Mesothelial cell of epicardium (in vitro differentiated cells): ENCODE data around the gene KLHL41. TPM values are rescaled to one million over a fixed set of nuclear protein-coding genes. Genes with fewer than 3 reads are reported as not detected.
"Not testable (repeated sequence)": the region's sequence is repeated elsewhere in the genome, so short reads cannot be mapped to it uniquely, and the experiment has no call there.

Experiments used
- DNase-seq, 2 experiments: peaks; one replicate each; pipeline ENCODE4 v3.0.0; 2021; ENCODE audit warnings: low spot score in 2 of 2; ENCODE audit not compliant: unreplicated experiment in 2 of 2
- H3K27ac Mint-ChIP-seq: 2 replicates; pipeline ENCODE4 v1.8.0; 2021; ENCODE audit warnings: mixed read lengths
- H3K27me3 Mint-ChIP-seq: 2 replicates; pipeline ENCODE4 v1.8.0; 2021; ENCODE audit warnings: low read depth, mixed read lengths
- H3K36me3 Mint-ChIP-seq: 2 replicates; pipeline ENCODE4 v1.8.0; 2021; ENCODE audit warnings: mixed read lengths
- H3K4me1 Mint-ChIP-seq: 2 replicates; pipeline ENCODE4 v1.8.0; 2021; ENCODE audit warnings: mixed read lengths
- H3K4me3 Mint-ChIP-seq: 2 replicates; pipeline ENCODE4 v1.8.0; 2021; ENCODE audit warnings: mild to moderate bottlenecking, moderate library complexity, mixed read lengths
- H3K9me3 Mint-ChIP-seq: 2 replicates; pipeline ENCODE4 v1.8.0; 2021; ENCODE audit warnings: mixed read lengths
- total RNA-seq: library from RNA; stranded (reverse); gene quantifications from 3 replicates; pipeline ENCODE4 v1.2.1, GENCODE V29; 2021
- TF ChIP-seq, protein P1 (sequence below): fragments of 200-600 bp; sonication (generic); IDR thresholded peaks from one replicate; pipeline ENCODE4 v1.5.0; 2021; ENCODE audit warnings: antibody characterized with exemption; ENCODE audit not compliant: unreplicated experiment

The KLHL41 gene
- total RNA-seq, 1 donor from 2014 or later = 0.56 TPM

GRCh38 chr2:169565686-169566085 is 56.2 kb downstream of the KLHL41 start:
- no peak for DNase-seq
- no peak overlapping the region for H3K27ac Mint-ChIP-seq
- no peak overlapping the region for H3K4me3 Mint-ChIP-seq
- peaks cover 6% of the 10 kb centered on the region for H3K4me1 Mint-ChIP-seq
- H3K36me3 Mint-ChIP-seq = peaks cover 18% of the 10 kb centered on the region
- peaks cover 12% of the 10 kb centered on the region for H3K9me3 Mint-ChIP-seq
- no peaks in the 10 kb centered on the region for H3K27me3 Mint-ChIP-seq
- TF ChIP-seq, protein P1, sequence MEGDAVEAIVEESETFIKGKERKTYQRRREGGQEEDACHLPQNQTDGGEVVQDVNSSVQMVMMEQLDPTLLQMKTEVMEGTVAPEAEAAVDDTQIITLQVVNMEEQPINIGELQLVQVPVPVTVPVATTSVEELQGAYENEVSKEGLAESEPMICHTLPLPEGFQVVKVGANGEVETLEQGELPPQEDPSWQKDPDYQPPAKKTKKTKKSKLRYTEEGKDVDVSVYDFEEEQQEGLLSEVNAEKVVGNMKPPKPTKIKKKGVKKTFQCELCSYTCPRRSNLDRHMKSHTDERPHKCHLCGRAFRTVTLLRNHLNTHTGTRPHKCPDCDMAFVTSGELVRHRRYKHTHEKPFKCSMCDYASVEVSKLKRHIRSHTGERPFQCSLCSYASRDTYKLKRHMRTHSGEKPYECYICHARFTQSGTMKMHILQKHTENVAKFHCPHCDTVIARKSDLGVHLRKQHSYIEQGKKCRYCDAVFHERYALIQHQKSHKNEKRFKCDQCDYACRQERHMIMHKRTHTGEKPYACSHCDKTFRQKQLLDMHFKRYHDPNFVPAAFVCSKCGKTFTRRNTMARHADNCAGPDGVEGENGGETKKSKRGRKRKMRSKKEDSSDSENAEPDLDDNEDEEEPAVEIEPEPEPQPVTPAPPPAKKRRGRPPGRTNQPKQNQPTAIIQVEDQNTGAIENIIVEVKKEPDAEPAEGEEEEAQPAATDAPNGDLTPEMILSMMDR = no peak

- H3K4me3 Mint-ChIP-seq = no peak overlapping the region
- H3K9me3 Mint-ChIP-seq = peaks cover 3% of the 10 kb centered on the region
- peaks cover 6% of the 10 kb centered on the region for H3K36me3 Mint-ChIP-seq
- peaks cover 16% of the 10 kb centered on the region for H3K4me1 Mint-ChIP-seq
- no peak for DNase-seq
- H3K27me3 Mint-ChIP-seq = no peaks in the 10 kb centered on the region
- TF ChIP-seq, protein P1 = no peak
- no peak overlapping the region for H3K27ac Mint-ChIP-seq
These were observed 60.4 kb downstream of the KLHL41 start for GRCh38 chr2:169569948-169570347.

- DNase-seq, H3K36me3 Mint-ChIP-seq, H3K27ac Mint-ChIP-seq, H3K4me3 Mint-ChIP-seq, H3K27me3 Mint-ChIP-seq, H3K9me3 Mint-ChIP-seq: not testable (repeated sequence)
- H3K4me1 Mint-ChIP-seq = peaks cover 16% of the 10 kb centered on the region
These were observed 61.2 kb downstream of the KLHL41 start for GRCh38 chr2:169570752-169571151.

GRCh38 chr2:169571571-169571970 is 62.1 kb downstream of the KLHL41 start:
- Mint-ChIP-seq H3K27me3 (peaks cover under 1% of the 10 kb centered on the region), H3K36me3 (no peaks in the 10 kb centered on the region), H3K4me1 (peaks cover 16% of the 10 kb centered on the region), H3K9me3 (no peaks in the 10 kb centered on the region), H3K4me3 (no peak overlapping the region), H3K27ac (no peak overlapping the region)
- no peak for DNase-seq
- TF ChIP-seq, protein P1 = no peak

GRCh38 chr2:169572189-169572588 is 62.7 kb downstream of the KLHL41 start:
- Mint-ChIP-seq H3K4me3 (no peak overlapping the region), H3K27ac (no peak overlapping the region), H3K4me1 (peaks cover 16% of the 10 kb centered on the region), H3K9me3 (no peaks in the 10 kb centered on the region), H3K36me3 (no peaks in the 10 kb centered on the region), H3K27me3 (peaks cover 2% of the 10 kb centered on the region)
- no peak for DNase-seq
- TF ChIP-seq, protein P1 = no peak

- TF ChIP-seq, protein P1 = no peak
- Mint-ChIP-seq H3K9me3 (no peaks in the 10 kb centered on the region), H3K4me3 (peak overlapping the region; percentile 92), H3K36me3 (no peaks in the 10 kb centered on the region), H3K27me3 (peaks cover 5% of the 10 kb centered on the region), H3K4me1 (peaks cover 16% of the 10 kb centered on the region), H3K27ac (peak overlapping the region; percentile 89)
- DNase-seq = no peak
These were observed 63.3 kb downstream of the KLHL41 start for GRCh38 chr2:169572821-169573159.
